HG02588 (cell line): ENCODE results near the gene ST6GALNAC2.
A peak's percentile ranks its signal among the peaks of the same experiment; 100 is the strongest.

Source experiments
- ATAC-seq: cut with Tn5 transposase; IDR thresholded peaks from one replicate; pipeline ENCODE4 v1.9.1; 2021; ENCODE audit warnings: mild to moderate bottlenecking, moderate library complexity; ENCODE audit not compliant: unreplicated experiment

The ST6GALNAC2 gene

DNA sequence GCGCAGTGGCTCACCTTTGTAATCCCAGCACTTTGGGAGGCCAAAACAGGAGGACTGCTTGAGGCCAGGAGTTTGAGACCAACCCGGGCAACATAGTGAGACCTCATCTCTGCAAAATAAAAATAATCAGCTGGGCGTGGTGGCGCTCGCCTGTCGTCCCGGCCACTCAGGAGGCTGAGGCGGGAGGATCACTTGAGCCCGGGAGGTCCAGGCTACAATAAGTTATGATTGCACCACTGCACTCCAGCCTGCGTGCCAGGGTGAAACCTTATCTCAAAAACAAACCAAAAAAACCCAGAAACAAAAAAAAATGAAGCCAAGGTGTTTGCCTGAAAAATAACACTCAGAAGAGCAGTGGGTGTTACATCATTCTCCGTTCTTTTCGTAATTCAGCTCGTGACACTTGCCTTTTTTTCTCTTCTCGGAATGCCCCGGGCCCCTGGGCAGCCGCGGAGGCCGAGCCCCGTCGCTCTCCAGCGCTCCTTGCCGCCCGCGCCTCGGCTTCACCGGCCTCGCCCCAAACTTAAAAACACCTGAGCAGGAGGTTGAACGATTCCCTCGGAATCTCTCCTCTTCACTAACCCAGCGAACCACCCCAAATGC lies 28.8 kb downstream of the ST6GALNAC2 start:
- peak; percentile 14 for ATAC-seq

GRCh38 chr17:76554131-76554530 lies 31.5 kb downstream of the ST6GALNAC2 start:
- ATAC-seq: no peak

- no peak for ATAC-seq
Observed at GRCh38 chr17:76553178-76553908, 32.3 kb downstream of the ST6GALNAC2 start.

DNA sequence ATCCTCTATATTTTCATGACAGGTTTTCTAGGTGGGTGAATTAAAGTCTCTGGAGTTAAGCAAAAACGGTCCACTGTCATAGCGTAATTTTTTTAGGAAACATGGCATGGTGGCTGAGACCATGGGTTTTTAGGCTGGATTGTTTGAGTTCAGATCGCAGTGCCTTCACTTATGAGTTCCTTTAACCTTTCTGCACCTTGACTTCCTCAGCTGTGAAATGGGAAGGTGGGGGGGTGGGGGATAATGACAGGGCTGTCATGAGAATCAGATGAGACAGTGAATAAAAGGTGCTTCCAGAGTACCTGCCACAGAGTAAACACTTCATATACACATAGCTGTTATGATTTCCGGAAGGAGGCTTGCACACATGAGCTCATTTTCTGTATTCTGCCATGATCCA lies 34.0 kb downstream of the ST6GALNAC2 start:
- no peak for ATAC-seq

GRCh38 chr17:76550712-76551615 lies 34.7 kb downstream of the ST6GALNAC2 start:
- ATAC-seq: no peak

DNA sequence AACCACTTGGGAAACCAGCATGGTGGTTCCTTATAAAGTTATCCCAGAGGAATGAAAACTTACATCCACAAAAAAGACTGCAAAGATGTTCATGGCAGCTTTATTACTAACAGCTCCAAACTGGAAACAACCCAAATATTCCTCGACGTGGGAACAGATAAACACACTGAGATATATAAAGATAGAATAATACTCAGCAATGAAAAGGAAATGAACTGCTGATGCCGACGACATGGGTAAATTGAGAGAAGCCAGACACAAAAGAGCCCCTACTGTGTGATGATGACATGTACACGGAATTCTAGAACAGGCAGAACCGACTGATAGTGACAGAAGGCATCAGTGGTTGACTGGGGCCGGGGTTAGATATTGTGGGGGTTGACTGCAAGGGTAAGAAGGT lies 36.1 kb downstream of the ST6GALNAC2 start:
- no peak for ATAC-seq

DNA sequence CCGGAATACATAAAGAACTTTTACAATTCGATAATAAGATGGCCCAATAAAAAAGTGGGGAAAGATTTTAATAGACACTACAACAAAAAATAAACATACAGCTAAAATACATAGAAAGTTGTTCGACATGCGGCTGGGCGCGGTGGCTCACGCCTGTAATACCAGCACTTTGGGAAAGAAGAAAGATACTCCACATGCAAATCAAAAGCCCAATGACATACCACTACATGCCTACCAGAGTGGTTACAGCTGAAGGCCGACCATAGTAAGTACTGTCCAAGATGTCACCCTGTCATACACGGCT lies 36.5 kb downstream of the ST6GALNAC2 start:
- ATAC-seq: no peak

DNA sequence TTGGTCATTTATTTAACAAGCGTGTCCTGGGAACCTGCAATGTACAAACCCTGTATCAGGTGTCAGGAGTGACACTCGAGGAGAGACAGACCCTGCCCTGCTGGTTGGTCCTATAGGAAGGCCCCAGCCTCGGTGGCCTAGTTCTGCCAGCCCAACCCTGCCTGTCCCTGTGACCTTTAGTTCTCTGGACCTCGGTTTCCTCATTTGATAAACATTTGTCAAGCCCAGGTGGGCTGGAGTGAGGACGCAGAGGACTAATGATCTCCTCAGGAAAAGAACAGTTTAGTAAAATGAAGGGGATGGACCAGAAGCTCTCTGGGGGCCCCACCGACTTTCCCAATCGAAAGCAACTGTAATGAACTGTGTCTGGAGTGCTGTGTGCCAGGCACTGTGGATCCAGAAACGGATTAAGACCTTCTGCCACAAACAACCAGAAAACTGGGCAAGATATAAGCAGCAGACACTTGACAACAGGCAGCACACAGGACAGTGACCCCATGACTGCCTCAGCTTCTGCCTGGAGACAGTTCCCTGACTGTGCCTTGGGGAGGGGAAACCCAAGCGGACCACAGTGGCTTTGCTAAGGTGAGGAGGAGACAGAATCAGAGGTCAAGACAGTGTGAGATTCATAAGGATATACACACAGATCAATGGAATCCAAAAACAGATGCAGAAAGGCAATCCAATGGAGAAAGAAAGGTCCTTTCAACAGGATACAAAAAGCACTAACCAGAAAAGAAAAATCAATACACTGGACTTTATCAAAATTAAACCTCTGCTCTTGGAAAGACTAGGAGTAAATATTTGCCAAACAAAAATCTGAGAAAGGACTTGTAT lies 37.1 kb downstream of the ST6GALNAC2 start:
- no peak for ATAC-seq

- ATAC-seq: no peak
Observed at GRCh38 chr17:76547642-76548202, 37.9 kb downstream of the ST6GALNAC2 start.

GRCh38 chr17:76547183-76547641 lies 38.4 kb downstream of the ST6GALNAC2 start:
- no peak for ATAC-seq

DNA sequence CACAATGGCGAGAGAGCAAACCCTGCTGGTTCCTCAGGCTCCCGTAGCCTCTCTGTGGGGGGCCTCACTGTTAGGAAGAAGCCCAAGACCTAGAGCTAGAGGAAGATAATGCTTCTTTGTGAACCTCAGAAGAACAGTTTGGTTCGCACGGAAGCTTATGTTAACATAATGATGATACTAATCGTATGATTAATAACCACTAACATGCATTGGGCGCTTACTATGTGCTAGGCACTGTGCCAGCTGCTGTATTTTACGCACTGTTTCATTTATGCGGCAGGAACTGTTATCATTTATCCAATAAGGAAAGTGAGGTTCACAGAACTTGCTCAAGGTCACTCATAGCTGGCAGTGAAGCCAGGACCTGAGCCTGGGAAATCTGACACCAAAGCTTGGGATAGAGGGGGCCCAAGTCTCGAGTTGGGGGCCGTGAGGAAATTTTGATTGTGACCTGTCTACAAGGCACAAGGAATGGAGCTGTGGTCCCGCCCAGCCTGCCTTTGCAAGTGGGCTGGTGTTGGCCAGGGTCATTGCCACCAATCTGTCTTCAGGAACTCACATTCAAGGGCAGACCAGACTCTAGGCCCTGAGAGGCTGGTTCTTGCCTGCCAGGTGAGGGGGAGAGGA lies 39.0 kb downstream of the ST6GALNAC2 start:
- ATAC-seq: no peak

DNA sequence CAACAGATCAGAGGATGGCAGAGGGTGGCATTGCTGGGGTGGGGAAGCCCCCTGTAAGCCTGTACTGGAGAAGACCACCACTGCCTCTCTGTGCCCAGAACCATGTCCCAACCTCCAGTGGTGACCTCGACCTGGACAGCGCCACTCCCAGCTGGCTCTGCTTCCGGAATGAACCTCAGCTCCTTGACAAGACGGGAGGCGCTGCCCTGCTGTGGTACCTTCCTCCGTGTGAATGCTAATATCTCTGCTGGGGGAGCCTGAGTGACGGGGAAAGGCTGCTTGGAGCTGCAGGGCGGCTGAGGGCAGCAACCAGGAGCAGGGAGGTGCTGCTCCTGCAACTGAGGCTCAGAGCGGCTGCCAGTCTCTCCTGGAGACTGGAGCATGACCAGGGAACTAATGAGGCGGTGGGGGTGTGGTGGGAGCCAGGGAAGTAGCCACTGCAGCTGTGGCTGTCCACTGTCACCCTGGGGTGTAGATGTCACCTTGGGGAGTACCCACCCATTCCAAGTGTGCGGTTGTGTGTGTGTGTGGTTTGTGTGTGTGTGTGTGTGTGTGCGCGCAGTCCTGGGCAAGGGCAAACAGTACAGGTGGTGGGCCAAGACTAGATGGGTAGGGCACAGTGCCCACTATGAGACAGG lies 39.6 kb downstream of the ST6GALNAC2 start:
- ATAC-seq: no peak

- no peak for ATAC-seq
Observed at GRCh38 chr17:76544546-76545365, 40.9 kb downstream of the ST6GALNAC2 start.

GRCh38 chr17:76543826-76544545 lies 41.7 kb downstream of the ST6GALNAC2 start:
- ATAC-seq: no peak

DNA sequence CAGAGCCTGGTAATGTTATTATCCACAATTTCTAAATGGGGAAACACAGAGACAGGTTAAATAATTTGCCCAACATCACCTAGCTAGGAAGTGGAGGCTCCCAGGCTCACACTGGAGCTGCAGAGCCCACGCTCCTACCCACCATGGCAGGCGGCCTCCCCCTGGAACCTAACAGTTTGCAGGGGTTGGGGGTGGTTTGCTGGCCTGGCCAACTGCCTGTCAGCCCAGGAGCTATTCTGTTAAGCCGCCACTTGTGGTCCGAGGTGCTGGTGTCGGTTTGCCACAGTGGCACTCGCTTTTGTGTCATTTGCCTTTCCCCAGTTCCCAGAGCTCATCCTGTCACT lies 42.2 kb downstream of the ST6GALNAC2 start:
- no peak for ATAC-seq

- no peak for ATAC-seq
Observed at GRCh38 chr17:76542984-76543383, 42.7 kb downstream of the ST6GALNAC2 start.

DNA sequence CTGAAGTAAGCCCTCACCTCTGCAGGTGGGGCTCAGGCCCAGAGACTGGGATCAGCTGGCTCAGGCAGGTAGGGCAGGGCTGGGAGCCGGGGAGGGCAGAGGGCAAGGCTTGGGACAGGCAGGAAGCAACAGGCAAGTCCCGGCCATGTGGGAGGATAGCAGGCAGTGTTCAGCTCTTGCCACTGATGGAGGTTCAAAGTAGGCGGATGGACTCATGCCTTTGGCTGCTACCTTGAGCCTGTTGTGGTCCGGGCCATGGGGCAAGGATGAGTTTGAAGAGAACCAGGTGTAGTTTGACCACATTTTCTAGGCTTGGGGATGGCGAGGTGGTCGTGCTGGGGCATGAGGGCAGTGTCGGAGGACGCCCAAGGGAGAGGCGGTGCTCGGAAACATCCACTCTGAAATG lies 43.1 kb downstream of the ST6GALNAC2 start:
- no peak for ATAC-seq

DNA sequence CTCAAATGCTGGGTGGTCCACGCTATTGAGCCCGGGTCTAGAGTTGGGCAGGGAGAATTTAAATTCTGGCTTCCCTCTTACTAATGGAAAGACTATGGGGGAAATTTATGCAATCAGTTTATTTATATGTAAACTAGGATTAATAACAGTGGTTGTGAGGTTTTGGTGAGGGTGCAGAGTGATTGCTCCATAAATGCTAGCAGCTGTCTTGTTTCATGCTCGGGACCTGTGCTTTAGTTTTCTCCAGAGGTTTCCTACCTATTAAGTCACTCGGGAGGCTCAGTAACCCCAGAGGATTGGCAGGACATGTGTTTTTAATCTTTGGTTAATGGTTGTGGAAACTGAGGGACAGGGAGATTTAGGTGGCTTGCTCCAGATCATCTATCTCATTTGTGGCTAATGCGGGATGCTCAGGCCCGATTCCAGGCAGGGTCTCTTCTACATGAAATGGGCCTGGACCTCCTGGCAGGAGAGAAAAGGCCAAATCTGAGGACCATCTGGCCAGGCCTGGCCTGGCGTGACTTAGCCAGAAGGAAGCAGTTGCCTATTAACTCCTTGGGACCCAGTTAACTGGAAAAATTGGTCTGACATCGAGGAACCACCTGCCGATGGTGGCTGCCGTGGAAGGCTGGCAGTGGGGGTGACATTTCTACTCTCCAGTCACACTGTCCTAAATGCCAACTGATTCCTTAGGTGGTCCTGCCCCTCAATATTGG lies 43.8 kb downstream of the ST6GALNAC2 start:
- no peak for ATAC-seq
